ENCODE results near the gene MRPL49.

The MRPL49 gene

DNA sequence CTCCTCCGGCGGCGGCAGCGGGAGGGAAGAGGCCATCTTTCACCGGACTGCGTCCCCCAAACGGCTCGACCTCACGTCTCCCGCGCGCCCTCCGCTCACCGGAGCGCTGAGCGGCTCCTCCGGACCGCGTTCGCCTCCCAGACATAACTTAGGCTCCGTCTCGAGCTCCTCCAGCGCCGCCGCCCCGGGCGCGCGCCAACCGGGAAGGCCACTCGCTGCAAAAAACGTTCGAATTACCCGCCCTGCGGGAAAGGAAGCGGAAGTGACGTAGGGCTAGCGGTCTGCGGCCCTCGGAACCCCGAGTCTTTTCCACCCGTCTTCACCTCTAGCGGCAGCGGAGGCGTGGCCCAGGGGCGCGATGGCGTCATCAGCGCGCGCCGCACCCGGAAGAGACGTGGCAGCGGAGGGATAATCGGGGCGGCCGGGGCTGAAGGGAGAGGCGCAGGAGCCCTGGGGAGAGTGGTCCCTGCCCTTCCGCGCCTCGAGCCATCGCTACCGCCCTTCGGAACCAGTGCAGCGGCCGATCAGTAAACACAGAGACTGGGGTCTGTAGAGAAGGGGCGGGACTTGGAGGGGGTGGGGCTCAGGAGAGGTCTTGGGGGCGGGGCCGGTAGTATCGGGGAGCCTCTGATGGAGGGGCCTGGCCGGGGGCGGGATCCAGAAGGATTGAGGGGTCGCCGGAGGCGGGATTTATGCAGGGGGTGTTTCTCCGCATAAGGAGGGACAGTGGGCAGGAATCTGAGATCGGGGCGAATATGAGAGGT lies 38.1 kb upstream of the MRPL49 start, which contains the start of the genes CDCA5 and ZFPL1:
Gene CDCA5, minus strand, starts transcription at position 207 of the 764 bp plus-strand sequence. Its CDS starts 62 bp downstream, at position 145.
Gene ZFPL1, plus strand, starts transcription at position 389 of the 764 bp plus-strand sequence. CDS start 477 bp downstream, outside the sequence.
- Histone ChIP-seq H3K36me3 (ENCODE audit: control insufficient read depth in 4 of 4, insufficient read depth in 4 of 4, low read length in 3 of 4) (peaks cover 4 to 59% (median 42%) of the 10 kb centered on the region in 4 experiments), H3K27ac (ENCODE audit: insufficient read depth in 1 of 2, low read depth in 1 of 2, low read length in 2 of 2, poor library complexity in 1 of 2, severe bottlenecking in 2 of 2) (peak within 1 kb of the TSS; percentile 84 to 85), H3K4me1 (ENCODE audit: control extremely low read depth in 1 of 4, control insufficient read depth in 4 of 4, insufficient read depth in 4 of 4, low read length in 3 of 4) (peaks cover 10 to 38% (median 24%) of the 10 kb centered on the region in 4 experiments), H3K27me3 (replicated peaks in 2 of 5; ENCODE audit: control insufficient read depth in 4 of 5, insufficient read depth in 5 of 5, low read length in 4 of 5) (no peaks in the 10 kb centered on the region), H3K9me3 (ENCODE audit: control extremely low read depth in 1 of 5, control insufficient read depth in 4 of 5, insufficient read depth in 2 of 5, low read depth in 1 of 5, low read length in 4 of 5) (no peaks in the 10 kb centered on the region), H3K4me3 (ENCODE audit: control insufficient read depth in 1 of 7, extremely low read depth in 1 of 7, insufficient read depth in 4 of 7, low read depth in 2 of 7, low read length in 6 of 7) (peak within 1 kb of the TSS; percentile 72 to 94 (median 83))
- peak; percentile 95 to 98 (median 97) for DNase-seq
- POLR2A ChIA-PET, result no interaction called here
- 0% methylated on average over 71 of the region's 79 CpGs for WGBS (ENCODE audit: insufficient coverage)
- CTCF ChIA-PET, result interaction anchor here (1.1 to 1.3 kb wide), 2 partner anchors 11 to 52 kb away, joined by 4 to 6 read pairs; no protein-coding TSS in a partner anchor

DNA sequence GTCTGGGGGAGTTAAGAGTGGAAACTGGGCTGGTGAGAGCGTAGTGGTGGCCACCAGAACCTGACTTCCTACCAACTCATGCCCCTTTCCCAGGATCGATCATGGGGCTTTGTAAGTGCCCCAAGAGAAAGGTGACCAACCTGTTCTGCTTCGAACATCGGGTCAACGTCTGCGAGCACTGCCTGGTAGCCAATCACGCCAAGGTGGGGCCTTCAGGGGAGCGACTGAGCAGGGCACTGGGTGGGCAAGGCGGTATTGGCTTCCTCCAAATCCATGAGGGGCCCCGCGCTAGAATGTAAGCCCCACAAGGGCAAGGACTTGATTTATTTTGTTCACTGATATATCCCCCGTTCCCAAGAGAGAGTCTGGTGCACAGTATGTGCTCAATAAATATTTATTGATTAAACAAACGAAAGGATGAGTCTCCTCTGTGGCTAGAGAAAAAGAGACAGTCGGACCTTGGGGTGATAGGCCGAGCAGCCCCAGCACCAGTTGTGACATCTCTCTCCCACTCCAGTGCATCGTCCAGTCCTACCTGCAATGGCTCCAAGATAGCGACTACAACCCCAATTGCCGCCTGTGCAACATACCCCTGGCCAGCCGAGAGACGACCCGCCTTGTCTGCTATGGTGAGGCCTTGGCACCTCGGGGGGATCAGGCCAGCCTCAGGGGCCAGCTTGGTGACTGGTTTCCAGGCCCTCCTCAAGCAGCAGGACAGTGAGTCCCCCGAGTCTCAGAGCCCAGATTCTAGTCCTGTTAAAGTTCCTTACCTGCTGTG lies 37.3 kb upstream of the MRPL49 start:
- DNase-seq, result no peak
- ChIA-PET POLR2A (no interaction called here), CTCF (interaction anchor here (0.7 to 1.4 kb wide), 6 partner anchors 8 to 238 kb away, joined by 3 to 7 read pairs (median 4); partner anchors contain the start of gene TM7SF2)
- WGBS (ENCODE audit: insufficient coverage), result 58% methylated on average over 21 of the region's 23 CpGs
- peaks cover 4 to 59% (median 41%) of the 10 kb centered on the region in 4 experiments for H3K36me3 ChIP-seq (ENCODE audit: control insufficient read depth in 4 of 4, insufficient read depth in 4 of 4, low read length in 3 of 4)
- H3K4me1 ChIP-seq (ENCODE audit: control extremely low read depth in 1 of 4, control insufficient read depth in 4 of 4, insufficient read depth in 4 of 4, low read length in 3 of 4), result peaks cover 10 to 38% (median 24%) of the 10 kb centered on the region in 4 experiments
- no peaks in the 10 kb centered on the region for H3K9me3 ChIP-seq (ENCODE audit: control extremely low read depth in 1 of 5, control insufficient read depth in 4 of 5, insufficient read depth in 2 of 5, low read depth in 1 of 5, low read length in 4 of 5)
- no peaks in the 10 kb centered on the region for H3K27me3 ChIP-seq (replicated peaks in 2 of 5; ENCODE audit: control insufficient read depth in 4 of 5, insufficient read depth in 5 of 5, low read length in 4 of 5)
- H3K27ac ChIP-seq (ENCODE audit: insufficient read depth in 1 of 2, low read depth in 1 of 2, low read length in 2 of 2, poor library complexity in 1 of 2, severe bottlenecking in 2 of 2), result peak overlapping the region; percentile 84 to 85
- H3K4me3 ChIP-seq (ENCODE audit: control insufficient read depth in 1 of 7, extremely low read depth in 1 of 7, insufficient read depth in 4 of 7, low read depth in 2 of 7, low read length in 6 of 7), result peak overlapping the region; percentile 72 to 94 (median 83)

DNA sequence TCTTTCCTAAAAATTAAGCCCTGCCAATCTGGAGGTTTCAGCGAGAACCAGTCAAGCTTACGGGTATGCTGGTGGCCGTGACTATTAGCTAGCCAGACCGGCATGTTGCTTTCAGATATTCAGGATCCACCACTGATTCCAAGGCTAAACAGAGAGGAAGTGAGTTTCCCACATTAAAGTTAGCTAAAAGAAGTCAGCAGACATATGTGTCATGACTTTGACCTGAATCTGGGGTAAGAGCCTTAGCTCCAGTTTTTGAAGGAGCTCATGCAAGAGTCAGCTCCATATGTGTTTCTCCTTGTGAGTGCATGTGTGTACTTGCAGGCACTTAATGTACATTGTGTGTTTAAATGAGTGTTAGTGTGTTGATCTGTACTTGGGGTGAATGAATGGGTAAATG lies 36.7 kb upstream of the MRPL49 start:
- Histone ChIP-seq H3K4me3 (ENCODE audit: control insufficient read depth in 1 of 7, extremely low read depth in 1 of 7, insufficient read depth in 4 of 7, low read depth in 2 of 7, low read length in 6 of 7) (no peak overlapping the region), H3K27me3 (replicated peaks in 2 of 5; ENCODE audit: control insufficient read depth in 4 of 5, insufficient read depth in 5 of 5, low read length in 4 of 5) (no peaks in the 10 kb centered on the region), H3K27ac (ENCODE audit: insufficient read depth in 1 of 2, low read depth in 1 of 2, low read length in 2 of 2, poor library complexity in 1 of 2, severe bottlenecking in 2 of 2) (peak overlapping the region in 1 of 2 experiments; percentile 85), H3K4me1 (ENCODE audit: control extremely low read depth in 1 of 4, control insufficient read depth in 4 of 4, insufficient read depth in 4 of 4, low read length in 3 of 4) (peaks cover 10 to 38% (median 24%) of the 10 kb centered on the region in 4 experiments), H3K9me3 (ENCODE audit: control extremely low read depth in 1 of 5, control insufficient read depth in 4 of 5, insufficient read depth in 2 of 5, low read depth in 1 of 5, low read length in 4 of 5) (no peaks in the 10 kb centered on the region), H3K36me3 (ENCODE audit: control insufficient read depth in 4 of 4, insufficient read depth in 4 of 4, low read length in 3 of 4) (peaks cover 4 to 55% (median 37%) of the 10 kb centered on the region in 4 experiments)
- no peak for DNase-seq
- ChIA-PET CTCF (interaction anchor here (0.7 to 1.4 kb wide), 7 partner anchors 9 to 238 kb away, joined by 3 to 7 read pairs (median 4); partner anchors contain the start of gene TM7SF2), POLR2A (no interaction called here)
- WGBS (ENCODE audit: insufficient coverage), result 81% methylated on average over 4 of the region's 4 CpGs

DNA sequence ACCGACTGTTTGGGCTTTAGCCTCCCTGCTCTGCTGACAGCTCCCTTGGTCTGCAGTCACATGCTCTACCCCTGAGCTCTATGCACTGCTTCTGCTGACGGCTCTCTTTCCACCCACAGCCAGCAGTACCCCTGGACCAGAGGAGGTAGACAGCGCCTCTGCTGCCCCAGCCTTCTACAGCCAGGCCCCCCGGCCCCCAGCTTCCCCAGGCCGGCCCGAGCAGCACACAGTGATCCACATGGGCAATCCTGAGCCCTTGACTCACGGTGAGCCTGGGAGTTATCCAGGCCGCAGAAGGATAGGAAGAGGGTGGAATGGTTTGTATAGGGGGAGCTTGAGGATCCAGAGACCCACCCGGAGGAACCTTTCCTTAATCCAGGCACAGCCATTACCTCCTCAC lies 35.3 kb upstream of the MRPL49 start:
- ChIA-PET POLR2A (interaction anchor here (1.4 kb wide), 1 partner anchor 9 kb away, joined by 5 read pairs; the partner anchor contains the start of gene VPS51), CTCF (interaction anchor here (1.4 kb wide), 1 partner anchor 18 kb away, joined by 5 read pairs; no protein-coding TSS in a partner anchor)
- WGBS (ENCODE audit: insufficient coverage), result 100% methylated on average over 5 of the region's 9 CpGs
- H3K27ac ChIP-seq (ENCODE audit: insufficient read depth in 1 of 2, low read depth in 1 of 2, low read length in 2 of 2, poor library complexity in 1 of 2, severe bottlenecking in 2 of 2), result peak overlapping the region in 1 of 2 experiments; percentile 6
- H3K4me1 ChIP-seq (ENCODE audit: control extremely low read depth in 1 of 4, control insufficient read depth in 4 of 4, insufficient read depth in 4 of 4, low read length in 3 of 4), result peaks cover 10 to 30% (median 24%) of the 10 kb centered on the region in 4 experiments
- H3K27me3 ChIP-seq (replicated peaks in 2 of 5; ENCODE audit: control insufficient read depth in 4 of 5, insufficient read depth in 5 of 5, low read length in 4 of 5), result no peaks in the 10 kb centered on the region
- H3K36me3 ChIP-seq (ENCODE audit: control insufficient read depth in 4 of 4, insufficient read depth in 4 of 4, low read length in 3 of 4), result peaks cover 4 to 50% (median 36%) of the 10 kb centered on the region in 4 experiments
- no peaks in the 10 kb centered on the region for H3K9me3 ChIP-seq (ENCODE audit: control extremely low read depth in 1 of 5, control insufficient read depth in 4 of 5, insufficient read depth in 2 of 5, low read depth in 1 of 5, low read length in 4 of 5)
- no peak overlapping the region for H3K4me3 ChIP-seq (ENCODE audit: control insufficient read depth in 1 of 7, extremely low read depth in 1 of 7, insufficient read depth in 4 of 7, low read depth in 2 of 7, low read length in 6 of 7)
- no peak for DNase-seq

DNA sequence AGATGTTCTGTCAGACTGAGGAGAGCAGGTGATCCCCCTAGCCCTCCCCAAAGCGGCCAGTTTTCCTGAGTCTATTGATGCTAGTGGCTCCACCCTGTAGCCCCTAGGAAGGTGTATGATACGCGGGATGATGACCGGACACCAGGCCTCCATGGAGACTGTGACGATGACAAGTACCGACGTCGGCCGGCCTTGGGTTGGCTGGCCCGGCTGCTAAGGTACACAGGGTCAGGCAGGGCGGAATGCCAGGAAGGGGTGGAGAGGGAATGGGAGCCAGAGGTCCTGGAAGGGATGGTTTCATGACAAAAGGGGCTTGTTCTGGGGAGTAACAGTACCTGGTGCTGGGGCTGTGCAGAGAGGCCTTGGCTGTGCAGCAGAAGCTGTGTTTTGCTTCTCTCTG lies 34.9 kb upstream of the MRPL49 start:
- DNase-seq, result no peak
- H3K27me3 ChIP-seq (replicated peaks in 2 of 5; ENCODE audit: control insufficient read depth in 4 of 5, insufficient read depth in 5 of 5, low read length in 4 of 5), result no peaks in the 10 kb centered on the region
- H3K27ac ChIP-seq (ENCODE audit: insufficient read depth in 1 of 2, low read depth in 1 of 2, low read length in 2 of 2, poor library complexity in 1 of 2, severe bottlenecking in 2 of 2), result no peak overlapping the region
- ChIA-PET POLR2A (interaction anchor here (1.4 kb wide), 1 partner anchor 8 kb away, joined by 5 read pairs; the partner anchor contains the start of gene VPS51), CTCF (no interaction called here)
- H3K4me1 ChIP-seq (ENCODE audit: control extremely low read depth in 1 of 4, control insufficient read depth in 4 of 4, insufficient read depth in 4 of 4, low read length in 3 of 4), result peaks cover 10 to 26% (median 23%) of the 10 kb centered on the region in 4 experiments
- 97% methylated on average over 10 of the region's 11 CpGs for WGBS (ENCODE audit: insufficient coverage)
- peaks cover 4 to 50% (median 35%) of the 10 kb centered on the region in 4 experiments for H3K36me3 ChIP-seq (ENCODE audit: control insufficient read depth in 4 of 4, insufficient read depth in 4 of 4, low read length in 3 of 4)
- no peak overlapping the region for H3K4me3 ChIP-seq (ENCODE audit: control insufficient read depth in 1 of 7, extremely low read depth in 1 of 7, insufficient read depth in 4 of 7, low read depth in 2 of 7, low read length in 6 of 7)
- H3K9me3 ChIP-seq (ENCODE audit: control extremely low read depth in 1 of 5, control insufficient read depth in 4 of 5, insufficient read depth in 2 of 5, low read depth in 1 of 5, low read length in 4 of 5), result no peaks in the 10 kb centered on the region

DNA sequence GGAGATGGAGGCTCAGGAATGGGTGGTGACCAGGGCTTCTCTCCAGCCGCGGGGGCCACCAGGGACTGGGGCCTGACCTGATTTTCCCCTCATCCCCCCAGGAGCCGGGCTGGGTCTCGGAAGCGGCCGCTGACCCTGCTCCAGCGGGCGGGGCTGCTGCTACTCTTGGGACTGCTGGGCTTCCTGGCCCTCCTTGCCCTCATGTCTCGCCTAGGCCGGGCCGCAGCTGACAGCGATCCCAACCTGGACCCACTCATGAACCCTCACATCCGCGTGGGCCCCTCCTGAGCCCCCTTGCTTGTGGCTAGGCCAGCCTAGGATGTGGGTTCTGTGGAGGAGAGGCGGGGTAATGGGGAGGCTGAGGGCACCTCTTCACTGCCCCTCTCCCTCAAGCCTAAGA lies 34.3 kb upstream of the MRPL49 start:
- ChIA-PET CTCF (no interaction called here), POLR2A (no interaction called here)
- Histone ChIP-seq H3K36me3 (ENCODE audit: control insufficient read depth in 4 of 4, insufficient read depth in 4 of 4, low read length in 3 of 4) (peaks cover 4 to 47% (median 35%) of the 10 kb centered on the region in 4 experiments), H3K27ac (ENCODE audit: insufficient read depth in 1 of 2, low read depth in 1 of 2, low read length in 2 of 2, poor library complexity in 1 of 2, severe bottlenecking in 2 of 2) (no peak overlapping the region), H3K4me3 (ENCODE audit: control insufficient read depth in 1 of 7, extremely low read depth in 1 of 7, insufficient read depth in 4 of 7, low read depth in 2 of 7, low read length in 6 of 7) (no peak overlapping the region), H3K4me1 (ENCODE audit: control extremely low read depth in 1 of 4, control insufficient read depth in 4 of 4, insufficient read depth in 4 of 4, low read length in 3 of 4) (peaks cover 7 to 22% (median 21%) of the 10 kb centered on the region in 4 experiments), H3K9me3 (ENCODE audit: control extremely low read depth in 1 of 5, control insufficient read depth in 4 of 5, insufficient read depth in 2 of 5, low read depth in 1 of 5, low read length in 4 of 5) (no peaks in the 10 kb centered on the region), H3K27me3 (replicated peaks in 2 of 5; ENCODE audit: control insufficient read depth in 4 of 5, insufficient read depth in 5 of 5, low read length in 4 of 5) (no peaks in the 10 kb centered on the region)
- no peak for DNase-seq
- WGBS (ENCODE audit: insufficient coverage), result 96% methylated on average over 14 of the region's 15 CpGs

Data from common myeloid progenitor, CD34-positive (primary cell).